Omental fat pad (tissue), 4 donors: ENCODE results near the gene SSPN. TPM values are rescaled to one million over a fixed set of nuclear protein-coding genes. Genes with fewer than 3 reads are reported as not detected.

ENCODE experiments used
- ATAC-seq: fragments of 150-250 bp; one replicate; pipeline ENCODE4 v1.9.1; 2016; ENCODE audit warnings: mild to moderate bottlenecking, moderate library complexity; ENCODE audit not compliant: low FRiP score
- DNase-seq: peaks from one replicate; pipeline ENCODE4 v3.0.0-alpha.2; 2019; ENCODE audit warnings: low spot score
- CTCF ChIP-seq, 3 donors: fragments of 450-650 bp; IDR thresholded peaks; one replicate each; pipeline ENCODE4 v1.5.1; 2016 to 2017; ENCODE audit warnings: antibody characterized with exemption in 3 of 3, mild to moderate bottlenecking in 3 of 3, moderate library complexity in 2 of 3
- total RNA-seq, 4 donors: library from RNA; depleted of rRNA; stranded (reverse); fragments of >200 nt; gene quantifications; one replicate each; pipeline ENCODE4 v1.1.0, GENCODE V29; 2016

The SSPN gene
- total RNA-seq, 4 donors from 2014 or later: 14.1 to 20.2 (median 16.1) TPM

GRCh38 chr12:26187014-26187798 is 8.2 kb upstream of the SSPN start:
- DNase-seq: no peak
- ATAC-seq: no peak

GRCh38 chr12:26188127-26188526 is 7.2 kb upstream of the SSPN start:
- DNase-seq (no peak), ATAC-seq (no peak)

More at GRCh38 chr12:26187014-26187798, 8.2 kb upstream of the SSPN start:
- no peak for TF ChIP-seq CTCF (IDR thresholded peaks at IDR 0.05)

GRCh38 chr12:26188641-26189040 is 6.7 kb upstream of the SSPN start:
- no peak for ATAC-seq
- DNase-seq: no peak
- no peak for TF ChIP-seq CTCF (IDR thresholded peaks at IDR 0.05)

More at GRCh38 chr12:26188127-26188526, 7.2 kb upstream of the SSPN start:
- TF ChIP-seq CTCF (IDR thresholded peaks at IDR 0.05): no peak

GRCh38 chr12:26192142-26192541 is 3.2 kb upstream of the SSPN start:
- no peak for TF ChIP-seq CTCF (IDR thresholded peaks at IDR 0.05)
- ATAC-seq (no peak), DNase-seq (no peak)

- ATAC-seq (no peak), DNase-seq (no peak)
- TF ChIP-seq CTCF (IDR thresholded peaks at IDR 0.05): no peak
Observed at GRCh38 chr12:26193539-26193938, 1.8 kb upstream of the SSPN start.

GRCh38 chr12:26195641-26196420 is 458 bp downstream of the SSPN start:
- no peak for TF ChIP-seq CTCF (IDR thresholded peaks at IDR 0.05)
- DNase-seq (no peak), ATAC-seq (peak; percentile 88)
